ENCODE measurements around the gene PDE4D. TPM values are rescaled to one million over a fixed set of nuclear protein-coding genes. Genes with fewer than 3 reads are reported as not detected.
"Not testable (repeated sequence)": the region's sequence is repeated elsewhere in the genome, so short reads cannot be mapped to it uniquely, and the experiment has no call there.

Gene PDE4D
- total RNA-seq, 1 experiment from 2014 or later: 2.1 TPM

- Histone ChIP-seq H4K20me1 (ENCODE audit: control insufficient read depth, insufficient read depth, insufficient read length) (no peaks in the 10 kb centered on the region), H3K4me2 (ENCODE audit: insufficient read depth, insufficient read length, low read length) (no peak overlapping the region), H2BK15ac (ENCODE audit: low read depth, low read length) (no peak overlapping the region), H2BK12ac (ENCODE audit: insufficient read length, low read depth, low read length) (no peak overlapping the region), H2AFZ (ENCODE audit: low read length) (no peak overlapping the region), H3K27me3 (ENCODE audit: insufficient read depth, low read length) (no peaks in the 10 kb centered on the region), H3K79me2 (ENCODE audit: insufficient read depth, low read length) (no peaks in the 10 kb centered on the region), H2BK20ac (ENCODE audit: low read depth, low read length, poor library complexity, severe bottlenecking) (peak overlapping the region; percentile 83), H3K14ac (ENCODE audit: insufficient read depth, low read length) (no peak overlapping the region), H3K4me1 (ENCODE audit: insufficient read depth, low read length) (peaks cover 5% of the 10 kb centered on the region; the same call in 1 of the 2 replicates), H2BK120ac (ENCODE audit: low read depth, low read length, poor library complexity, severe bottlenecking) (no peak overlapping the region), H2BK5ac (ENCODE audit: insufficient read length, low read length) (no peak overlapping the region), H3K9me3 (ENCODE audit: control insufficient read depth, low read depth, low read length) (no peaks in the 10 kb centered on the region), H3K56ac (ENCODE audit: insufficient read length, low read depth, low read length) (no peak overlapping the region), H3K79me1 (ENCODE audit: insufficient read depth, low read depth, low read length, poor library complexity, severe bottlenecking) (no peaks in the 10 kb centered on the region), H2AK5ac (ENCODE audit: insufficient read length, low read length) (no peak overlapping the region), H4K5ac (ENCODE audit: insufficient read length, low read depth, low read length) (no peak overlapping the region), H3K27ac (ENCODE audit: insufficient read length, low read depth, low read length) (no peak overlapping the region), H3K23ac (ENCODE audit: insufficient read length, low read depth, low read length) (no peak overlapping the region), H3K4ac (ENCODE audit: low read depth, low read length) (no peak overlapping the region), H3K9ac (ENCODE audit: extremely low read depth, insufficient read length, low read length) (no peak overlapping the region), H3T11ph (ENCODE audit: low read length) (no peak overlapping the region), H3K23me2 (ENCODE audit: insufficient read length, low read depth, low read length, poor library complexity, severe bottlenecking) (no peaks in the 10 kb centered on the region), H4K8ac (replicated peaks; ENCODE audit: insufficient read length, low read depth, low read length) (no peak overlapping the region), H4K91ac (ENCODE audit: insufficient read length, low read depth, low read length) (no peak overlapping the region), H3K18ac (ENCODE audit: insufficient read length, low read depth, low read length) (no peak overlapping the region)
- no CpG with 5 or more reads among the region's 2 CpGs for WGBS (ENCODE audit: extremely low coverage, insufficient read length, low lambda C conversion rate)
- no peak for DNase-seq
- Mint-ChIP-seq H3K27me3 (ENCODE audit: low read depth) (no peaks in the 10 kb centered on the region; the same call in 1 of the 2 replicates), H3K9me3 (no peaks in the 10 kb centered on the region; a peak in 1 of 5 replicates), H3K27ac (no peak overlapping the region), H3K36me3 (ENCODE audit: insufficient read depth in 1 of 3, low read depth in 3 of 3) (no peaks in the 10 kb centered on the region), H3K4me1 (peaks cover 34 to 51% of the 10 kb centered on the region in 2 experiments), H3K4me3 (no peak overlapping the region)
- TF ChIP-seq CTCF (conservative IDR thresholded peaks at IDR 0.05): no peak
These were observed 895.0 kb downstream of the PDE4D start for GRCh38 chr5:58998544-58998943.

GRCh38 chr5:58995779-58996178 is 897.7 kb downstream of the PDE4D start:
- H3K23ac ChIP-seq (ENCODE audit: insufficient read length, low read depth, low read length); H3K36me3 Mint-ChIP-seq (ENCODE audit: insufficient read depth in 1 of 3, low read depth in 3 of 3); H2AK5ac ChIP-seq (ENCODE audit: insufficient read length, low read length); H3K27ac Mint-ChIP-seq; H2BK12ac ChIP-seq (ENCODE audit: insufficient read length, low read depth, low read length); H3K79me1 ChIP-seq (ENCODE audit: insufficient read depth, low read depth, low read length, poor library complexity, severe bottlenecking); H3K4ac ChIP-seq (ENCODE audit: low read depth, low read length); H3K27me3 ChIP-seq (ENCODE audit: insufficient read depth, low read length); H2BK20ac ChIP-seq (ENCODE audit: low read depth, low read length, poor library complexity, severe bottlenecking); H3K14ac ChIP-seq (ENCODE audit: insufficient read depth, low read length); H4K8ac ChIP-seq (replicated peaks; ENCODE audit: insufficient read length, low read depth, low read length); H3K27me3 Mint-ChIP-seq (ENCODE audit: low read depth); H4K5ac ChIP-seq (ENCODE audit: insufficient read length, low read depth, low read length); H2BK5ac ChIP-seq (ENCODE audit: insufficient read length, low read length); H3K9ac ChIP-seq (ENCODE audit: extremely low read depth, insufficient read length, low read length); H3K18ac ChIP-seq (ENCODE audit: insufficient read length, low read depth, low read length); H3K27ac ChIP-seq (ENCODE audit: insufficient read length, low read depth, low read length); H3K56ac ChIP-seq (ENCODE audit: insufficient read length, low read depth, low read length); H3K23me2 ChIP-seq (ENCODE audit: insufficient read length, low read depth, low read length, poor library complexity, severe bottlenecking); H2BK120ac ChIP-seq (ENCODE audit: low read depth, low read length, poor library complexity, severe bottlenecking); H2BK15ac ChIP-seq (ENCODE audit: low read depth, low read length); H2AFZ ChIP-seq (ENCODE audit: low read length); H3K4me2 ChIP-seq (ENCODE audit: insufficient read depth, insufficient read length, low read length); H3T11ph ChIP-seq (ENCODE audit: low read length); H3K79me2 ChIP-seq (ENCODE audit: insufficient read depth, low read length); H3K4me1 ChIP-seq (ENCODE audit: insufficient read depth, low read length); H3K9me3 Mint-ChIP-seq; H4K91ac ChIP-seq (ENCODE audit: insufficient read length, low read depth, low read length); H4K20me1 ChIP-seq (ENCODE audit: control insufficient read depth, insufficient read depth, insufficient read length); DNase-seq; H3K9me3 ChIP-seq (ENCODE audit: control insufficient read depth, low read depth, low read length); H3K4me3 Mint-ChIP-seq: not testable (repeated sequence)
- H3K4me1 Mint-ChIP-seq: peaks cover 21 to 31% of the 10 kb centered on the region in 2 experiments
- WGBS (ENCODE audit: extremely low coverage, insufficient read length, low lambda C conversion rate): no CpG with 5 or more reads among the region's 3 CpGs
